ENCODE data around the gene FAM162A. TPM values are rescaled to one million over a fixed set of nuclear protein-coding genes. Genes with fewer than 3 reads are reported as not detected.

Gene FAM162A
- total and polyA plus RNA-seq, 7 experiments from 2014 or later, result 17.6 to 123 (median 37.6) TPM

GRCh38 chr3:122377975-122378374, 6.0 kb upstream of the FAM162A start:
- CTCF ChIA-PET, result no interaction called here
- Mint-ChIP-seq H3K27ac (no peak overlapping the region), H3K4me1 (peaks cover 15 to 38% (median 25%) of the 10 kb centered on the region in 7 donors)

GRCh38 chr3:122382888-122383666, 905 bp upstream of the FAM162A start, which contains the start of gene MIX23:
MIX23 (minus strand) TSS chr3:122383231; CDS start chr3:122383224, 7 bp downstream.
- peak within 1 kb of the TSS; percentile 85 for H3K27ac ChIP-seq (ENCODE audit: low read depth, low read length)
- peaks cover 12 to 15% of the 10 kb centered on the region in 2 donors for H3K4me1 ChIP-seq (ENCODE audit: control insufficient read depth in 2 of 2, insufficient read depth in 2 of 2, low read length in 2 of 2)
- Mint-ChIP-seq H3K9me3 (no peaks in the 10 kb centered on the region), H3K27me3 (no peaks in the 10 kb centered on the region), H3K4me3 (peak within 1 kb of the TSS; percentile 87 to 99 (median 95)), H3K36me3 (peaks cover 0 to 19% (median 0%) of the 10 kb centered on the region in 5 donors), H3K4me1 (peaks cover 18 to 64% (median 50%) of the 10 kb centered on the region in 7 donors), H3K27ac (peak within 1 kb of the TSS; percentile 88 to 98 (median 95))
- ATAC-seq (peak; percentile 69), DNase-seq (peak; percentile 61 to 85 (median 82))
- ChIA-PET POLR2A (interaction anchor here (0.8 to 5.2 kb wide), 5 partner anchors 10 to 411 kb away, joined by 4 to 112 read pairs (median 11); partner anchors contain the start of genes HSPBAP1 and WDR5B), CTCF (interaction anchor here (0.5 to 1.1 kb wide), 5 partner anchors 10 to 836 kb away, joined by 3 to 5 read pairs (median 3); no protein-coding TSS in a partner anchor)
- intact Hi-C loops (cut with micrococcal nuclease), result loop anchor here (1.0 to 10.0 kb wide), 6 partner anchors 61 to 1786 kb away; partner anchors contain the start of genes CCDC14 (in 1 of the 2), GTF2E1 (in 1 of the 2), HCLS1 (in 1 of the 2) and NDUFB4 (in 1 of the 2)
- no peaks in the 10 kb centered on the region for H3K9me3 ChIP-seq (ENCODE audit: control insufficient read depth in 2 of 3, low read length in 3 of 3)
- H3K27me3 ChIP-seq (ENCODE audit: control insufficient read depth in 2 of 2, insufficient read depth in 2 of 2, low read length in 2 of 2), result no peaks in the 10 kb centered on the region
- peak within 1 kb of the TSS; percentile 84 for H3K4me3 ChIP-seq (ENCODE audit: low read length)
- peaks cover 0 to 6% (median 0%) of the 10 kb centered on the region in 3 experiments for H3K36me3 ChIP-seq (ENCODE audit: control insufficient read depth in 2 of 3, insufficient read depth in 3 of 3, low read length in 3 of 3)

More at GRCh38 chr3:122377975-122378374, 6.0 kb upstream of the FAM162A start:
- peaks cover 0 to 2% (median 0%) of the 10 kb centered on the region in 11 donors for H3K9me3 Mint-ChIP-seq
- no peaks in the 10 kb centered on the region for H3K27me3 Mint-ChIP-seq
- peaks cover 0 to 16% (median 10%) of the 10 kb centered on the region in 5 donors for H3K36me3 Mint-ChIP-seq
- H3K9me3 ChIP-seq (ENCODE audit: control insufficient read depth in 2 of 3, low read length in 3 of 3), result no peaks in the 10 kb centered on the region
- intact Hi-C loops (cut with micrococcal nuclease), result no loop called here
- DNase-seq (no peak), ATAC-seq (no peak)
- H3K36me3 ChIP-seq (ENCODE audit: control insufficient read depth in 2 of 3, insufficient read depth in 3 of 3, low read length in 3 of 3), result no peaks in the 10 kb centered on the region
- H3K4me3 ChIP-seq (ENCODE audit: low read length), result no peak overlapping the region
- POLR2A ChIA-PET, result no interaction called here
- H3K4me3 Mint-ChIP-seq, result no peak overlapping the region
- H3K27ac ChIP-seq (ENCODE audit: low read depth, low read length), result no peak overlapping the region
- no peaks in the 10 kb centered on the region for H3K27me3 ChIP-seq (ENCODE audit: control insufficient read depth in 2 of 2, insufficient read depth in 2 of 2, low read length in 2 of 2)
- H3K4me1 ChIP-seq (ENCODE audit: control insufficient read depth in 2 of 2, insufficient read depth in 2 of 2, low read length in 2 of 2), result peaks cover 0 to 5% of the 10 kb centered on the region in 2 donors

GRCh38 chr3:122387709-122388108, 3.7 kb downstream of the FAM162A start:
- POLR2A ChIA-PET, result no interaction called here
- ATAC-seq (no peak), DNase-seq (no peak)
- Histone ChIP-seq H3K27ac (ENCODE audit: low read depth, low read length) (no peak overlapping the region), H3K36me3 (ENCODE audit: control insufficient read depth in 2 of 3, insufficient read depth in 3 of 3, low read length in 3 of 3) (peaks cover 0 to 6% (median 0%) of the 10 kb centered on the region in 3 experiments), H3K4me3 (ENCODE audit: low read length) (no peak overlapping the region), H3K27me3 (ENCODE audit: control insufficient read depth in 2 of 2, insufficient read depth in 2 of 2, low read length in 2 of 2) (no peaks in the 10 kb centered on the region), H3K9me3 (ENCODE audit: control insufficient read depth in 2 of 3, low read length in 3 of 3) (no peaks in the 10 kb centered on the region), H3K4me1 (ENCODE audit: control insufficient read depth in 2 of 2, insufficient read depth in 2 of 2, low read length in 2 of 2) (peaks cover 10 to 12% of the 10 kb centered on the region in 2 donors)
- Mint-ChIP-seq H3K4me1 (peaks cover 12 to 56% (median 45%) of the 10 kb centered on the region in 7 donors), H3K4me3 (no peak overlapping the region), H3K27me3 (no peaks in the 10 kb centered on the region), H3K27ac (peak overlapping the region in 1 of 9 donors; percentile 52), H3K36me3 (peaks cover 0 to 24% (median 0%) of the 10 kb centered on the region in 5 donors), H3K9me3 (no peaks in the 10 kb centered on the region)
- CTCF ChIA-PET, result no interaction called here
- intact Hi-C loops (cut with micrococcal nuclease), result loop anchor here in 1 of 2 donors (10.0 kb wide), 1 partner anchor 1577 kb away; the partner anchor contains the start of gene CCDC14

- ChIA-PET CTCF (interaction anchor here (0.7 to 1.1 kb wide), 3 partner anchors 290 to 657 kb away, joined by 3 to 4 read pairs (median 3); no protein-coding TSS in a partner anchor), POLR2A (interaction anchor here (0.6 to 2.2 kb wide), 4 partner anchors 10 to 551 kb away, joined by 3 to 10 read pairs (median 6); partner anchors contain the start of gene WDR5B)
- Mint-ChIP-seq H3K27me3 (no peaks in the 10 kb centered on the region), H3K36me3 (peaks cover 0 to 24% (median 5%) of the 10 kb centered on the region in 5 donors), H3K27ac (no peak overlapping the region), H3K4me1 (peaks cover 12 to 54% (median 42%) of the 10 kb centered on the region in 7 donors), H3K4me3 (no peak overlapping the region), H3K9me3 (no peaks in the 10 kb centered on the region)
- intact Hi-C loops (cut with micrococcal nuclease), result loop anchor here in 1 of 2 donors (10.0 kb wide), 1 partner anchor 1576 kb away; the partner anchor contains the start of gene CCDC14
- Histone ChIP-seq H3K4me1 (ENCODE audit: control insufficient read depth in 2 of 2, insufficient read depth in 2 of 2, low read length in 2 of 2) (peaks cover 10 to 12% of the 10 kb centered on the region in 2 donors), H3K9me3 (ENCODE audit: control insufficient read depth in 2 of 3, low read length in 3 of 3) (no peaks in the 10 kb centered on the region), H3K27me3 (ENCODE audit: control insufficient read depth in 2 of 2, insufficient read depth in 2 of 2, low read length in 2 of 2) (no peaks in the 10 kb centered on the region), H3K27ac (ENCODE audit: low read depth, low read length) (no peak overlapping the region), H3K4me3 (ENCODE audit: low read length) (no peak overlapping the region), H3K36me3 (ENCODE audit: control insufficient read depth in 2 of 3, insufficient read depth in 3 of 3, low read length in 3 of 3) (peaks cover 0 to 6% (median 0%) of the 10 kb centered on the region in 3 experiments)
- DNase-seq, result no peak
- no peak for ATAC-seq
These were observed 5.2 kb downstream of the FAM162A start for GRCh38 chr3:122389197-122389596.

DNA sequence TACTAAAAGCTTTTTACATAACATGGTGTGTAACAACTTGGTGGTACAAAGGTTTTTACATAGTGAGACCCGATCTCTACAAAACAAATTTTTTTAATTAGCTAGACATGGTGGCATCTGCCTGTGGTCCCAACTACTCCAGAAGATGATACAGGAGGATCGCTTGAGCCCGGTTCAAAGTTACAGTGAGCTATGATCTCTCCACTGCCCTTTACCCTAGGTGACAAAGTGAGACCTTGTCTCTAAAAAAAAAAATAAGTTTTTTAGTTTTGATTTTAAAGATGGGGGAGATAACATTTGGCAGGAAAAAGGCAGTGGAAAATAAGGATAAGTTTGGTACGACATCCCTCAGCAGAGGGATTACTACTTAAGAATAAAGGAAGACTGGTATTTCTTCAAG, 5.9 kb downstream of the FAM162A start:
- CTCF ChIA-PET, result interaction anchor here (1.1 kb wide), 1 partner anchor 290 kb away, joined by 3 read pairs; no protein-coding TSS in a partner anchor
- intact Hi-C loops (cut with micrococcal nuclease), result loop anchor here in 1 of 2 donors (5.0 to 10.0 kb wide), 2 partner anchors 362 to 1575 kb away; partner anchors contain the start of gene CCDC14
- DNase-seq, result no peak

DNA sequence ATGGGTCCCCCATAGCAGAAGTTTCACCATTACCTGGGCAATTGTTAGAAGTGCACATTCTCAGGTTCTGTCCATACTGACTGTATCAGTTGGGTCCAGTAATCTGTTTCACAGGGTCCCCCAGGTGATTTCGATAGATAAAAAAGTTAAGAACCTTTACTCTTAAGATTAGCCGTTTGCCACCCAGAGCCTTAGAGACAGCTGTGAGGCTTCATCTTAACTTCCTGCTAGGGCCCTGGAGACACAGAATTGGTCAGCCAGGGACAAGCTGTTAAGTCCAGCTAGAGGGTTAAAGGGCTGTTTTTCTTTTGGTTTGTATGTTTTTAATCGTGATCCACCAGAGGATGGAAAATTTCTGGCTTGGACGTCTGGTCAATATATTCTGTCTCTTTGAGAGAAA, 6.7 kb downstream of the FAM162A start:
- Mint-ChIP-seq H3K27ac (no peak overlapping the region), H3K27me3 (no peaks in the 10 kb centered on the region), H3K36me3 (peaks cover 0 to 28% (median 5%) of the 10 kb centered on the region in 5 donors), H3K9me3 (no peaks in the 10 kb centered on the region), H3K4me3 (no peak overlapping the region), H3K4me1 (peaks cover 6 to 53% (median 36%) of the 10 kb centered on the region in 7 donors)
- DNase-seq (no peak), ATAC-seq (no peak)
- CTCF ChIA-PET, result no interaction called here
- intact Hi-C loops (cut with micrococcal nuclease), result loop anchor here in 1 of 2 donors (5.0 kb wide), 1 partner anchor 362 kb away; no protein-coding TSS in a partner anchor
- Histone ChIP-seq H3K4me3 (ENCODE audit: low read length) (no peak overlapping the region), H3K36me3 (ENCODE audit: control insufficient read depth in 2 of 3, insufficient read depth in 3 of 3, low read length in 3 of 3) (peaks cover 0 to 6% (median 0%) of the 10 kb centered on the region in 3 experiments), H3K27me3 (ENCODE audit: control insufficient read depth in 2 of 2, insufficient read depth in 2 of 2, low read length in 2 of 2) (no peaks in the 10 kb centered on the region), H3K9me3 (ENCODE audit: control insufficient read depth in 2 of 3, low read length in 3 of 3) (no peaks in the 10 kb centered on the region), H3K4me1 (ENCODE audit: control insufficient read depth in 2 of 2, insufficient read depth in 2 of 2, low read length in 2 of 2) (peaks cover 0 to 2% of the 10 kb centered on the region in 2 donors), H3K27ac (ENCODE audit: low read depth, low read length) (no peak overlapping the region)
- POLR2A ChIA-PET, result interaction anchor here (0.6 to 2.2 kb wide), 2 partner anchors 25 to 147 kb away, joined by 4 to 10 read pairs; partner anchors contain the start of gene WDR5B

More for the DNA sequence above, 5.9 kb downstream of the FAM162A start:
- peaks cover 3 to 7% of the 10 kb centered on the region in 2 donors for H3K4me1 ChIP-seq (ENCODE audit: control insufficient read depth in 2 of 2, insufficient read depth in 2 of 2, low read length in 2 of 2)
- H3K36me3 Mint-ChIP-seq, result peaks cover 0 to 25% (median 5%) of the 10 kb centered on the region in 5 donors
- peaks cover 6 to 49% (median 41%) of the 10 kb centered on the region in 7 donors for H3K4me1 Mint-ChIP-seq
- no peaks in the 10 kb centered on the region for H3K27me3 ChIP-seq (ENCODE audit: control insufficient read depth in 2 of 2, insufficient read depth in 2 of 2, low read length in 2 of 2)
- H3K4me3 ChIP-seq (ENCODE audit: low read length), result no peak overlapping the region
- H3K27ac Mint-ChIP-seq, result no peak overlapping the region
- no peaks in the 10 kb centered on the region for H3K9me3 ChIP-seq (ENCODE audit: control insufficient read depth in 2 of 3, low read length in 3 of 3)
- no peak overlapping the region for H3K27ac ChIP-seq (ENCODE audit: low read depth, low read length)
- no peaks in the 10 kb centered on the region for H3K9me3 Mint-ChIP-seq
- no peak for ATAC-seq
- POLR2A ChIA-PET, result interaction anchor here (0.6 to 2.2 kb wide), 2 partner anchors 26 to 148 kb away, joined by 4 to 10 read pairs; partner anchors contain the start of gene WDR5B
- H3K27me3 Mint-ChIP-seq, result no peaks in the 10 kb centered on the region
- H3K4me3 Mint-ChIP-seq, result no peak overlapping the region
- H3K36me3 ChIP-seq (ENCODE audit: control insufficient read depth in 2 of 3, insufficient read depth in 3 of 3, low read length in 3 of 3), result peaks cover 0 to 6% (median 0%) of the 10 kb centered on the region in 3 experiments

Data from naive thymus-derived CD4-positive, alpha-beta T cell (primary cell).